Activated CD8-positive, alpha-beta memory T cell treated with anti-CD3 and anti-CD28 coated beads, Interleukin-2, amount 50 U/mL, for 1 hour (primary cell): ENCODE results near the gene PRKAR2B.
"Not testable (repeated sequence)": the region's sequence is repeated elsewhere in the genome, so short reads cannot be mapped to it uniquely, and the experiment has no call there.

Experiments used
- DNase-seq: peaks from one replicate; pipeline ENCODE4 v3.0.0-alpha.2; 2020; ENCODE audit errors: extremely low read depth

The PRKAR2B gene

GRCh38 chr7:107027208-107027607 is 17.3 kb upstream of the PRKAR2B start:
- DNase-seq: no peak

GRCh38 chr7:107029061-107029763 is 15.3 kb upstream of the PRKAR2B start:
- no peak for DNase-seq

DNA sequence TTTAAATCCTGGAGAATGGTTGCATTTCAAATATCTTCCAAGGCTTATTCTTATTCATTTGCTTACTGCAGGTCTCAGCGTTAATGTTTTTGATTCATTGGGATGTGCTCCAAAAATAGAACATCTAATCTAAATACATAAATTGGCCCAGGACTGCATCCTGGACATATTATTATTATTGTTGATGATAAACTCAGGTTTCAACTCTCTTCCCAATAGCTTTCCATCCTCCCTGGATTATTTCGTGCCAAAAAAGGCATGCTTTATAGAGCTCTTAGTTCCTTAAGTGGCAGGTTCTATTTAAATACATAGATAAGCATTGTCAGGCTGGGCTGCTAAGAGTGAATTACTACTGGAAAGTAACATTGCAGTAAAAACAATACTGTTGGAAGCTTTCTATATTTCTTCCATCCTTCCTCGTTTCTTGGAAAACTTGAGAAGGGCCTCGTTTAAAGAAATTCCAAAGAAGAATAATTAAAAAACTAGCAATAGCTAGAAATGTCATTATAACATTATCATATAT is 14.7 kb upstream of the PRKAR2B start:
- no peak for DNase-seq

- no peak for DNase-seq
Measured at GRCh38 chr7:107032050-107032449, 12.5 kb upstream of the PRKAR2B start.

DNA sequence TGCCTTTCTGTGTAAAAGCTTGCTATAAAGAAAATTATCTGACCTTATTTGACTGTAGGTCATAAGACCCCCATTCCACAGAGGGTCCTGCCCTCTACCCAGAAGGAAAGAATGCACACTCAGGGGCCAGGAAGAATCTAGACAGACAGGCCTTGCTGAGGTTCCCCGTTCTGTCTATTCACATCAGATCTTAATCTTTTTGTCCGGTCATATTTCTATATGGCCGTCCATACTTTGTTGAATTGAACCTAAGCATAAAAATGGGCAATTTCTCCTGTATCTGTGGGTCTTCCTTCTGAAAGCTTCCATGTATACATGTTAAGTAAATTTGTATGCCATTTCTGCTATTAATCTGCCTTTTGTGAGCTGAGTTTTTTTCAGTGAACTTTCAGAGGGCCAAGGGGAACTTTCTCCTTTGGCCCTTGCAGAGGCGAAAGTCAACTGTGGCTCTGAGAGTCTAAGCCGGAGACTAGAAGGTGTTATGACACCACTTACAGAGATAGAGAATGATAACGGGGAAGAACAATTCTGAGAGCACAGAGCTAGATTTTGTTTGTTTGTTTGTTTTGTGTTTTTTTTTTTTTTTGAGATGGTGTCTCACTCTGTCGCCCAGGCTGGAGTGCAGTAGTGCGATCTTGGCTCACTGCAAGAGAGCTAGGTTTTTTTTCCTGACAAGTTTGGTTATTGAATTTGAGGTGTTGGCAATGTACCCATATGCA is 11.6 kb upstream of the PRKAR2B start:
- no peak for DNase-seq

GRCh38 chr7:107034553-107034952 is 10.0 kb upstream of the PRKAR2B start:
- no peak for DNase-seq

DNA sequence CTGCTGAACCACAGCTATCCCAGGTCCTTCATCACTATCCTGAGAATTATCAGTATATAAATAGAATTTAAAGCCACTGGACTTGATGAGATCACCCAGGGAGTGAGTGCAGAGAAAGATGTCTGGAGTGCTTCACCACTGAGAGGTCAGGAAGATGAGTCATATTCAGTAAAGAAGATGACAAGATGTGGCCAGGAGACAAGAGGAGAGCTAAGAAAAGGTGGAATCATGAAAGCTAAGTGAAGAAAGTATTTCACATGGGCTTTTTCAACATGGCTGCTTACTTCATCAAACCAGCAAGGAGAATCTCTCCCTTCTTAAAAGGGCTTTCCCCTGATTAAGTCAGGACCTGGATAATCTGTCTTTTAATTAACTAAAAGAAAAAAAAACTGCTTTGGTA is 9.1 kb upstream of the PRKAR2B start:
- DNase-seq: no peak

DNA sequence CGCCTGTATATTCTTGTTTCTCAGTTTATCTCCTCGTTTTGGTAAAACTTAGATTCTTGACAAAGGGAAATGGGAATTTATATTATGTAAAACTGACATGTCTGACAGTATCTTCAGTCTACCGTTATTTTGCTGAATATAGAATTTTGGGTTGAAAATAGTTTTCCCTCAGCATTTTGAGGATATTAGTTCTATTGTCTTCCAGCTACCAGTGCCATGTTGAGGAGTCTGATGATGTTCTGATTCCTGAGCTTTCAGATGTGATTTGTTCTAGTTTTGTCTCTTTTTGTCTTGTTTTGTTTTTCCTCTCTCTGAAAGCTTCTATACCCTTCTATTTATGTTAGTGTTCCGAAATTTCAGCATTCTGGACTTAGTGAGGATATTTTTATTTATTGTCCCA is 8.0 kb upstream of the PRKAR2B start:
- DNase-seq: no peak

DNA sequence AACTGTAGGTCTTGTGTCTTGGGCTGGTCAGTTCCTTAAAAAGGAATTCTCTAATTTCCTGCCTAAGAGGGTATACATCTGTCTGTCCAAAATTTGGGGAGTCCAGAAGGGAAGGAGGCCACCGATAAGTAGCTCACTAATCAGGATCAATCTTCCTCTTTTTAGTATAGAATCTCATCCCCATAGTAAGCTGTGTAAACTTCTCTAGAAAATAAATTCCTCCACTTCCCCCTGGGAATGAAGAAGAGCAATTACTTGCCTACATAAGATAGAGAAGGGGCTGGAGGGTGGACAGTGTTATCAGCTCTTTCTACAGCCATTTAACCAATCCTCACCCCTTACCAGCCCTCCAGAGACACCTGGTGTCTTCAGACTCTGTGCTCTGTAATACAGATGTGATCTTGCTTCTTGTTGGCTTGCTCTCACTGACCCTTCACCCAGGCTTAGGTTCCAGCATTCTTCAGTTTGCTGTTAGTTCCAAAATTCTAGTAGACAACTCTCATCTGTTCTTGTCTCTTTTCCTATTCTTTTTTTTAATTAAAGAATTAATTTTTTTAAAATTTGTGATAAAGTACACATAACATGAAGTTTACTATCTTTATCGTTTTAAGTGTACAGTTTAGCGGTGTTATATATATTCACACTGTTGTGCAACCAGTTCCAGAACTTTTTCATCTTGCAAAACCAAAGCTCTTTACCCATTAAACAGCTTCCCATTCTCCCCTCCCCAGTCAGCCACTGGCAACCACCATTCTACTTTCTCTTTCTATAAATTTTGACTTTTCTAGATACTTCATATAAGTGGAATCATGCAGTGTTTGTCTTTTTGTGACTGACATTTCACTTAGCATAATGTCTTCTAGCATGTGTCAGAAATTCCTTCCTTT is 6.5 kb upstream of the PRKAR2B start:
- DNase-seq: no peak

DNA sequence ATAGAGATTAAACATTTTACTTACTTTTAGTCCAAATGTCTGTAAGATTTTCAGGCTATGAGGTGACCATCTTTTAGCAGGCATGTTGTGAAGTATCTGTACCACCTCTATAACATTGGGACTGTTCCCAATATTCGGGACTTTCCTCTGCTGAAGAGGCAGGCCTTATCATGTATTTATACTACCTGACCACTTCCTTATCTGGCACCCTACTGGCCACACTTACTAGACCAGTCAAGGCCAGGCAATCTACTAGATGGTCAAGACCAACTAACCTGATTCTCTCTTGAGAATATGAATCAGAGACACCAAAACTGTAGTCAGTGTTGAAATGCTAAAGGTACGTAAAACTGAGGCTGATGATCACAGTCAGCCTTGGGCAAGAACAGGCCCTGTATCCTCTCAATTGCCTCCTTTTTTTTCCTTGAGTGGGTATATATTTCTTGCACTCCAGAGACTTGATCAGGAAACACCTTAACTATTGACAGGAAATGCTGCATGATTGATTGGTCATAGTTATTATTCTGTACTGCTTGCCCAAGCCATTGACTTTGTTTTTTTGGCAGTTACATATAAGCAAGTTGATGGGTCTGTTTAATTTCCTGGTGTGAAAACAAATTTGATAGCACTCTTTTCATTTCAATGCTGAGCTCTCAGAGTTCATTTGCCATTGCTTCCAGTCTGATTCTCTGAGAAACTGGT is 5.2 kb upstream of the PRKAR2B start:
- no peak for DNase-seq

DNA sequence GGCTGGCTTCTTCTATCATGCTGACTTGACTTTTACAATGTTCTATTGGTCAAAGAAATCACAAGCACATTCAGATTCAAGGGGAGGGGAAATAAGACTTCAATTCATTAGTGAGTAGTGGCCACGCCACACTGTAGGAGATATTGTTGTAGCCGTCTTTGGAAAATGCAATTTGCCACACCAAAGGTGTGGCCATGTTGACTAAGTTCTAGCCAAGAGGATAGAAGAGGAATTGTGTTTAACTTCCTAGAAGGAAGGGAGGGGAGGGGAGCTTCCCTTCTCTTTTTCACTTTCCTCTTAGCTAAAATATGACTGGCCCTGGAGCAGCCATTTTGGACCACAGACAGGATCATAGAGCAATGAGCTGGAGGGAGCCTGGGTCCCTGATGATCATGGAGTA is 3.4 kb upstream of the PRKAR2B start:
- DNase-seq: no peak

GRCh38 chr7:107041764-107042163 is 2.7 kb upstream of the PRKAR2B start:
- not testable (repeated sequence) for DNase-seq

- not testable (repeated sequence) for DNase-seq
Measured at GRCh38 chr7:107042326-107042910, 2.1 kb upstream of the PRKAR2B start.

GRCh38 chr7:107043491-107043890 is 1.0 kb upstream of the PRKAR2B start:
- no peak for DNase-seq

- no peak for DNase-seq
Measured at GRCh38 chr7:107043921-107044346, 571 bp upstream of the PRKAR2B start.

- DNase-seq: no peak
Measured at GRCh38 chr7:107045195-107045960, 873 bp downstream of the PRKAR2B start.

DNA sequence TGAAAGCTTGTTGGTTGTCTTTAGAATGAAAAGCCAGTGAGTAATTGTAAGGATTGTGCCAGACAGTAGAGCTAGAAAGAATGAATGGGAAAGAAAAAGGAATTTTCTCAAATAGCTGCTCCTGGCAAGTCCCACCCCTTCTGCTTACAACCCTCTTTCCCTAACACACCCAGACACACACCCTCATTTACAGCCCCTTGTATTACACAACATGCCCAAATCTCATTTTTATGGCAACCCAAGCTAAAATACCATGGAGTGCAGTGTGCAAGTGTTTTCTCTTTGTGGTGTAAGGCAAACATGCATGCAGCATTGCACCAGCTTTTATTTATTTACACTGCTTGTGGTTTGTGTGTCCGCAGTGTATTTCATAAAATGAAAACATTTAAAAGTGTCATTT is 1.5 kb downstream of the PRKAR2B start:
- no peak for DNase-seq

DNA sequence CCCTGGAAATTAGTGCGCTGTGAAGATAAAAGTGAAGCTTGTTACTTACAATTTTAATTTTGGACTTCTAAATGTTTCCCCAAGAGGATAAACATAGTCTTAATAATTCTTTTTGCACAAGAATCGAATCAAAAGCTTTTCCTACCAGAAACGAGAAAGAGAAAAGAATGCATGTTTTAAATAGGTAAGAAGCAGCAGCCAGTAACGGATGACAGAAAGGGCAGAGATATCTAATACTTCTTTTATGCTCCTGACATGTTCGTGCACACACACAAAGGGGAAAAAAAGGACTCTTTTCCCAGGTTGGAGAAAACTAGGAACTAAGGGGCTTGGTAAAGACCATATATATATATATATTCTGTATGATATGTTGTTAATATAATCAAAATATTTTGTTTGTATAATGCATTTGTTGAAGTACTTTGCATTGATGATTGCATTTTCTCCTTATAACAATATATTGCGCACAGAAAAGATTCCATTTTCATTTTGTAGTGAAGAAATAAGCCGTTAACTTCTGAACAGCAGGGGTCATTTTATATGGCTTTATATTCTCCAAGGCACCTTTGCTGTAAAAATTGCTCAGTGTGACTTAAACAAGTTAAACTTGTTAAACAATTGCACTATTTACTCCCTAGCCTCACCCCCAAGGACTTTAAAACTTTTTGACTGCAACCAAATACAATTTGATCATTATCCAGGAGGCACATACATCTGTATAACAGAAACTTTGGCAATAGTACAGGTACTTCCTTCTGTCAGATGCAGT is 2.2 kb downstream of the PRKAR2B start:
- no peak for DNase-seq

- DNase-seq: no peak
Measured at GRCh38 chr7:107047902-107048782, 3.6 kb downstream of the PRKAR2B start.
